ENCODE results near the gene MAP4K5. TPM values are rescaled to one million over a fixed set of nuclear protein-coding genes. Genes with fewer than 3 reads are reported as not detected.

The MAP4K5 gene
- total and polyA plus RNA-seq, 3 donors from 2014 or later = 15.2 to 67.0 (median 60.4) TPM

DNA sequence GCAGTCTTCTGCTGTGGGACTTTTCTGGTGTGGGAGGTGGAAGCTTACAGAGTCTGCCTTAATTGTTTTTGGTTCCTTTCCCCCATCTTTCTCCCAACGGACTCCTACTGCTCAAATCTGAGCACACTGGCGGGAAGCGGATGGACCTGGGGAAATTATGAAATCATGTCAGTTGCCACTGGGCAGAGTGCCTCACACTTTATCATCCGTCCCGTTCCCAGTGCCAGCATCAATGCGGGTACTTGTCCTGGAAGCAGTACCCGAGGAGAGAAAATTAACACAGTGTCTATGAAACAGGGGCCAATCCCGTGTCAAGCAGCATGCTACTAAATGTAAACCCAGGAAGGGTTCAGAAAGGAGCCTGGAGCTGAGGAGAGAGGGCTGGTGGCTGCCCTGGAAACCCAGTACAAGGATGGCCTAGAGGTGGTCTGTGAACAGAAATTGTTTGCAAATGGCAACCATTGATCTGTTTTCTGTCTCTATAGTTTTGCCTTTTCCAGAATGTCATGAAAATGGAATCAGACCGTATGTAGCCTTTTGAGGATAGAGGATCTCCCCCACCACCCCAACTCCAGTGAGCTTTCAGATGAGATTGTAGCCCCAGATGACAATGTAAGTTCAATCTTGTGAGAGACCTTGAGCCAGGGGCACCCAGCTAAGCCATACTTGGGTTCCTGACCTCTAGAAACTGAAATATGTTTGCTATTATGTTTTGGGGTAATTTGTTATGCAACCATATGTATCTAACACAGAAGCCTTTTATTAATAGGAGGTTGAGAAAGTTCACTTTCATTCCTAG, 134.8 kb downstream of the MAP4K5 start:
- Histone ChIP-seq H3K4me3 (peak overlapping the region; percentile 73 to 75), H3K27me3 (no peaks in the 10 kb centered on the region), H3K4me1 (peaks cover 3% of the 10 kb centered on the region), H3K9me3 (no peaks in the 10 kb centered on the region), H3K36me3 (ENCODE audit: low read depth, missing control alignments) (no peaks in the 10 kb centered on the region), H3K27ac (peak overlapping the region; percentile 70 to 81)
- intact Hi-C loops (cut with DNase I; ENCODE audit: low total_unique reads) = no loop called here
- 8 to 13% methylated on average over 9 of the region's 9 CpGs for WGBS, 2 donors
- TF ChIP-seq, protein P1, sequence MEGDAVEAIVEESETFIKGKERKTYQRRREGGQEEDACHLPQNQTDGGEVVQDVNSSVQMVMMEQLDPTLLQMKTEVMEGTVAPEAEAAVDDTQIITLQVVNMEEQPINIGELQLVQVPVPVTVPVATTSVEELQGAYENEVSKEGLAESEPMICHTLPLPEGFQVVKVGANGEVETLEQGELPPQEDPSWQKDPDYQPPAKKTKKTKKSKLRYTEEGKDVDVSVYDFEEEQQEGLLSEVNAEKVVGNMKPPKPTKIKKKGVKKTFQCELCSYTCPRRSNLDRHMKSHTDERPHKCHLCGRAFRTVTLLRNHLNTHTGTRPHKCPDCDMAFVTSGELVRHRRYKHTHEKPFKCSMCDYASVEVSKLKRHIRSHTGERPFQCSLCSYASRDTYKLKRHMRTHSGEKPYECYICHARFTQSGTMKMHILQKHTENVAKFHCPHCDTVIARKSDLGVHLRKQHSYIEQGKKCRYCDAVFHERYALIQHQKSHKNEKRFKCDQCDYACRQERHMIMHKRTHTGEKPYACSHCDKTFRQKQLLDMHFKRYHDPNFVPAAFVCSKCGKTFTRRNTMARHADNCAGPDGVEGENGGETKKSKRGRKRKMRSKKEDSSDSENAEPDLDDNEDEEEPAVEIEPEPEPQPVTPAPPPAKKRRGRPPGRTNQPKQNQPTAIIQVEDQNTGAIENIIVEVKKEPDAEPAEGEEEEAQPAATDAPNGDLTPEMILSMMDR (IDR thresholded peaks at IDR 0.05) = no peak
- no peak for TF ChIP-seq POLR2A (IDR thresholded peaks at IDR 0.05)
- DNase-seq = peak; percentile 20

DNA sequence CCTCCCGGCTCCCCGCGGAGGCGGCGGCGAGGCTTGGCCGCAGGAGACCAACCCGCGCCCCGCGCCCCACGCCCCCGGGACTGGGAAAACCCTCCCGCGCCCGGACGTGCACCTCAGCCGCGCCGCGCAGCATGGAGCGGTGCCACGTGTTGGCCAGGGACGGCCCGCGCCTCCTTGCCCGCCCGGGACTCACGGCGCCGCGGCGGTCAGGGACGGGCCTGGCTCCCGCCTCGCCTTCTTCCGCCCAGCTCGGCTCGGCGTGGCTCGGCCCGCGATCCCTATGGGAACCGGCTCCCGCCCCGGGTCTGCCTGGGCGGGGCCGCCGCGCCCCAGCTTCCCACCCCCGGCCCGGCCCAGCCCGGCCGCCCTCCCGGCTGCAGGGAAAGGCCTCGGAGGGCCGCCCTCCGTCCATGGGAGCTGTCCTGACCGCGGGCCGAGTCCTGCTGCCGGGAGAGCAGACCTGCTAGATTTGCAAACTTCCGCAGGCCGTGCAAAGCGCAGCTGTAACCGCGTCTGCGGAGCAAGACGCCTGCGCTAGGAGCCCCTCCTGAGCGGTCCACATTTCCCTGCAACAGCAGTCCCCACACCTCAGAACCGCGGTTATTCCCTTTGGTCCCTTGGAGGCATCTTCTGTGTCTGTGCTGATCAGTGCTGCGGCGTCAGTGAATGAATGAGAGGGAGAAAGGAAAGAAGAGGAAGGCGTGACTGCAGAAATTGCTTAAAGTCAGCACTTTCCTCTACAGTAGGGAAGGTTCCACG, 135.6 kb downstream of the MAP4K5 start, which contains the start of gene CDKL1:
Gene CDKL1, minus strand, starts transcription at position 251 of the 759 bp plus-strand sequence. CDS start 1,013 bp downstream, outside the sequence.
- 0 to 2% methylated on average over 15 to 65 of the region's 77 CpGs for WGBS, 2 donors
- peak; percentile 62 for DNase-seq
- Histone ChIP-seq H3K27ac (peak within 1 kb of the TSS; percentile 70 to 81), H3K4me1 (peaks cover 3% of the 10 kb centered on the region), H3K27me3 (no peaks in the 10 kb centered on the region), H3K36me3 (ENCODE audit: low read depth, missing control alignments) (no peaks in the 10 kb centered on the region), H3K4me3 (peak within 1 kb of the TSS; percentile 73 to 75), H3K9me3 (no peaks in the 10 kb centered on the region)
- intact Hi-C loops (cut with DNase I; ENCODE audit: low total_unique reads) = no loop called here
- TF ChIP-seq POLR2A (IDR thresholded peaks at IDR 0.05) = no peak
- TF ChIP-seq, protein P1 (IDR thresholded peaks at IDR 0.05) = no peak

GRCh38 chr14:50395448-50395847, 136.9 kb downstream of the MAP4K5 start:
- Histone ChIP-seq H3K4me1 (peaks cover 3% of the 10 kb centered on the region), H3K27me3 (no peaks in the 10 kb centered on the region), H3K27ac (peak overlapping the region in 1 of 2 donors; percentile 3), H3K4me3 (peak overlapping the region in 1 of 2 donors; percentile 73), H3K36me3 (ENCODE audit: low read depth, missing control alignments) (no peaks in the 10 kb centered on the region), H3K9me3 (no peaks in the 10 kb centered on the region)
- intact Hi-C loops (cut with DNase I; ENCODE audit: low total_unique reads) = no loop called here
- TF ChIP-seq, protein P1 (IDR thresholded peaks at IDR 0.05) = no peak
- no peak for TF ChIP-seq POLR2A (IDR thresholded peaks at IDR 0.05)
- WGBS, 2 donors = 55 to 64% methylated on average over 5 of the region's 5 CpGs
- DNase-seq = peak; percentile 58

- no peak for DNase-seq
- H3K4me3 ChIP-seq = no peak overlapping the region
- H3K27ac ChIP-seq = no peak overlapping the region
- TF ChIP-seq, protein P1 (IDR thresholded peaks at IDR 0.05) = no peak
- TF ChIP-seq POLR2A (IDR thresholded peaks at IDR 0.05) = no peak
- H3K9me3 ChIP-seq = no peaks in the 10 kb centered on the region
- no peaks in the 10 kb centered on the region for H3K27me3 ChIP-seq
- WGBS, 2 donors = 88 to 94% methylated on average over 5 of the region's 5 CpGs
- no peaks in the 10 kb centered on the region for H3K36me3 ChIP-seq (ENCODE audit: low read depth, missing control alignments)
- intact Hi-C loops (cut with DNase I; ENCODE audit: low total_unique reads) = no loop called here
- no peaks in the 10 kb centered on the region for H3K4me1 ChIP-seq
These were observed 137.7 kb downstream of the MAP4K5 start for GRCh38 chr14:50394713-50395112.
